Inflammatory macrophage (primary cell): Measurements from ENCODE around the gene ZRSR2.

Experiments used
- DNase-seq, 2 donors: peaks; one replicate each; pipeline ENCODE4 v3.0.0-alpha.2; 2020 to 2022

The ZRSR2 gene

GRCh38 chrX:15853586-15854079 lies 63.3 kb downstream of the ZRSR2 start:
- no peak for DNase-seq

GRCh38 chrX:15854080-15854655 lies 63.9 kb downstream of the ZRSR2 start:
- DNase-seq, result peak; percentile 12 to 32

- peak; percentile 92 to 94 for DNase-seq
Observed at GRCh38 chrX:15854712-15855567, 64.7 kb downstream of the ZRSR2 start, which contains the start of gene AP1S2. Gene AP1S2, minus strand, starts transcription at chrX:15854813. Its CDS starts 2,289 bp downstream, at chrX:15852524.

- peak; percentile 10 to 39 for DNase-seq
Observed at GRCh38 chrX:15855568-15856221, 65.4 kb downstream of the ZRSR2 start.

- no peak for DNase-seq
Observed at GRCh38 chrX:15856222-15856587, 65.9 kb downstream of the ZRSR2 start.

GRCh38 chrX:15856636-15857035 lies 66.4 kb downstream of the ZRSR2 start:
- DNase-seq, result no peak

- no peak for DNase-seq
Observed at GRCh38 chrX:15858051-15858450, 67.8 kb downstream of the ZRSR2 start.

- DNase-seq, result peak; percentile 40 to 53
Observed at GRCh38 chrX:15860921-15861320, 70.6 kb downstream of the ZRSR2 start.

- DNase-seq, result peak; percentile 40 to 53
Observed at GRCh38 chrX:15864023-15864422, 73.7 kb downstream of the ZRSR2 start.

GRCh38 chrX:15864629-15865028 lies 74.3 kb downstream of the ZRSR2 start:
- DNase-seq, result no peak

- no peak for DNase-seq
Observed at GRCh38 chrX:15866147-15866546, 75.9 kb downstream of the ZRSR2 start.

GRCh38 chrX:15869695-15870094 lies 79.4 kb downstream of the ZRSR2 start:
- DNase-seq, result no peak

- DNase-seq, result no peak
Observed at GRCh38 chrX:15870310-15870709, 80.0 kb downstream of the ZRSR2 start.
